ENCODE results near the gene PBX3.

The PBX3 gene

DNA sequence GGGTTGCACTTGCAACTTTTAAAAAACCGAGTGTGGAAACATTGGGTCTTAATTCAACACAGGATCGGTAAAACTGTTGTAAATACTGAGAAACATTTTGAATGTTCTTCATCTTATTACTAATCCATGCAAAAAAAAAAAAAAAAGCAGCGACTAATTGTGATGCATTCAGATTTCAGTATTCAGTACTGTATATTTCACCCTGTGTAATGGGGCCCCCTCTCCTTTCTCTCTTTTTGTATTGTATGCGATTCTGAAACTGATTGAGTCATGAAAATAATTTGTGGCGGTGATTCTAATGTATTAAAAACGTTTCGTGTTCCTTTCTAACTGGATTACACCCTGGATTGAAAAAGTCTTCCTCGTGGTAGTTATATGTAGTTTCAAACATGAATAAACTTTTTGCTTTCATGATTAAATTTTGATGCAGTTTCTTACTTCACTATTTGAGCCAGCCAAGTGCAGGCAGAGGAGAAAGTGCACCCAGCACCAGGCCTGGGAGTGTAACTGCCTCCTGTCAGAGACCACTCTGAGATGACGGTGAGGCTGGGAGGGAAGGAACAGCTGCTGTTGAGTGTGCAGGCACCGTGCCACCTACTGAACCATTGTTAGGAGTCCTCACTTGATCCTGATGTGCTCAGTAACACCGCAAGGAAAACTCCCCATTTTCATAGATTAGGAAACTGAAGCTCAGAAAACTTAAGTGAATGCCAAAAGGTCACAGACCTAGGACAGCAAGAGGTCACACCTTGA, 220.0 kb downstream of the PBX3 start:
- in situ Hi-C loops (cut with HindIII; ENCODE audit: low sequenced_read_pairs), result no loop called here
- no peak for TF ChIP-seq CTCF (IDR thresholded peaks at IDR 0.05; ENCODE audit: low read depth, low read length)
- no peak overlapping the region for H3K4me3 ChIP-seq (ENCODE audit: low read depth, low read length)
- DNase-seq (ENCODE audit: low read depth, low spot score), result no peak

DNA sequence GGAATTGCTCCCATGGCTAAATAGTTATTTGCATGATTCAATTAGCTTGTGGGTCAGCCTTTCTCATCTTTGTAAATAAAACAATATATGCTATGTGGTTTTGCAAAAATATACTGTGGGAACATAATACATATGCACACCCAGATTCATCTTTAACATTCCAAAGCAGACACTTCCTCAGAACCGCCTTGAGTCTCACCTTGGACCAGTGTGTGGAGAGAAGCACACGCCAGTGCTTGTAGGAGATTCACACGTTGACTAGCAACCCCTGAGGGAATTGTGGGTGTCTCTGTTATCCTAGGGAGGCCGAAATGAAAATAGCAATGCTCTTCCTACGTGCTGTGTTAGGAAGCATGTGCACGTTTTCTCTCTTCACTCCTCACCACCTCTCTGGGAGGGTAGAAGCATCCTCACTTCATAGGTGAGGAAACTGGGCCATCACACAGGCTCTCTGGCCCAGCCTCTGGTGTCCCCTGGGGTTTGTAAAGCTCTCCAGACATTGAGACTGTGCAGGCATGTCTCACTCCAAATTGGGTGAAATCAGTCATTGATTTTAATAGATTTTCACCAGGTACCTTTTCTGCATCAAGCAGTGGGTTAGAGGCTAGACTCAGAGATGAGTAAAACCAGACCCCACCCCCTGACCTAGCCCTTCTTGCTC, 221.7 kb downstream of the PBX3 start:
- in situ Hi-C loops (cut with HindIII; ENCODE audit: low sequenced_read_pairs), result no loop called here
- TF ChIP-seq CTCF (IDR thresholded peaks at IDR 0.05; ENCODE audit: low read depth, low read length), result no peak
- no peak overlapping the region for H3K4me3 ChIP-seq (ENCODE audit: low read depth, low read length)
- DNase-seq (ENCODE audit: low read depth, low spot score), result no peak

DNA sequence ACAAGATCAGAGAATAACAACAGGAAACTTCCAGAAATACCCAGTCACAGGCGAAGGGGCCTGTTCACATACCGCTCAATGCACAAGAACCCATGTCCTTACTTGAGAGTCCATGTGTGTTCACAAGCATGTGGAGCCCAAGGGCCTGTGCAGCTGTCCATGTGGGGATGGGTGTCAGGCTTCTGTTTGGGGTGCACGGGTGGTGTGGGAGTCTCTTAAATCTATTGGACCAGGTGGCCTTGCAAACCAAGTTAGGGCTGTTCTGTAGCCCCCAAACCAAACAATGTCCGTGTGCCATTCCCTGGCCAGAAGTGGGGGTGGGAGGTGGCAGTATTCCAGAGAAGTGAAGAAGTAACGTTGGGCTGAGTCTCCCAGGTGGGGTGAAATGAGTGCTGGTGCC, 222.3 kb downstream of the PBX3 start:
- H3K4me3 ChIP-seq (ENCODE audit: low read depth, low read length), result no peak overlapping the region
- in situ Hi-C loops (cut with HindIII; ENCODE audit: low sequenced_read_pairs), result no loop called here
- TF ChIP-seq CTCF (IDR thresholded peaks at IDR 0.05; ENCODE audit: low read depth, low read length), result no peak
- no peak for DNase-seq (ENCODE audit: low read depth, low spot score)

- no peak overlapping the region for H3K4me3 ChIP-seq (ENCODE audit: low read depth, low read length)
- TF ChIP-seq CTCF (IDR thresholded peaks at IDR 0.05; ENCODE audit: low read depth, low read length), result no peak
- in situ Hi-C loops (cut with HindIII; ENCODE audit: low sequenced_read_pairs), result no loop called here
- DNase-seq (ENCODE audit: low read depth, low spot score), result no peak
These were observed 222.7 kb downstream of the PBX3 start for GRCh38 chr9:125969868-125970267.

GRCh38 chr9:125970340-125970739, 223.2 kb downstream of the PBX3 start:
- TF ChIP-seq CTCF (IDR thresholded peaks at IDR 0.05; ENCODE audit: low read depth, low read length), result no peak
- in situ Hi-C loops (cut with HindIII; ENCODE audit: low sequenced_read_pairs), result no loop called here
- H3K4me3 ChIP-seq (ENCODE audit: low read depth, low read length), result no peak overlapping the region
- DNase-seq (ENCODE audit: low read depth, low spot score), result no peak

- H3K4me3 ChIP-seq (ENCODE audit: low read depth, low read length), result no peak overlapping the region
- in situ Hi-C loops (cut with HindIII; ENCODE audit: low sequenced_read_pairs), result no loop called here
- no peak for DNase-seq (ENCODE audit: low read depth, low spot score)
- no peak for TF ChIP-seq CTCF (IDR thresholded peaks at IDR 0.05; ENCODE audit: low read depth, low read length)
These were observed 223.9 kb downstream of the PBX3 start for GRCh38 chr9:125971050-125971449.
